HepG2 (cell line): ENCODE measurements around the gene KATNB1. TPM values are rescaled to one million over a fixed set of nuclear protein-coding genes. Genes with fewer than 3 reads are reported as not detected.

Experiments used
- GATA4 ChIP-seq: sonication (generic); IDR thresholded peaks from 2 replicates; pipeline ENCODE4 v1.6.1; 2016; ENCODE audit warnings: antibody characterized with exemption, low read depth, borderline replicate concordance
- GTF3A ChIP-seq: sonication (generic); formaldehyde crosslinking; conservative IDR thresholded peaks from 2 replicates; pipeline ENCODE4 v1.4.0; 2020; ENCODE audit warnings: mild to moderate bottlenecking, missing genetic modification reagents
- ISX ChIP-seq: sonication (generic); formaldehyde crosslinking; conservative IDR thresholded peaks from 2 replicates; pipeline ENCODE4 v1.5.0; 2020; ENCODE audit warnings: missing genetic modification reagents
- KLF15 ChIP-seq: sonication (generic); formaldehyde crosslinking; IDR thresholded peaks from 2 replicates; pipeline ENCODE4 v1.8.1; 2023; ENCODE audit warnings: borderline replicate concordance, mild to moderate bottlenecking, inconsistent platforms, missing genetic modification reagents, mixed read lengths
- KMT2A ChIP-seq: sonication (generic); formaldehyde crosslinking; IDR thresholded peaks from 2 replicates; pipeline ENCODE4 v1.4.0; 2020; ENCODE audit warnings: missing genetic modification reagents
- MAZ ChIP-seq, 2 experiments: sonication (generic) in 1 of 2; formaldehyde crosslinking in 1 of 2; IDR thresholded peaks; 2 replicates each; pipeline versions ENCODE4 v1.5.0 to v1.6.1; 2012 to 2020; ENCODE audit warnings: low read depth in 2 of 2, mild to moderate bottlenecking in 2 of 2, borderline replicate concordance in 1 of 2, improper control_type of control experiment in 1 of 2, low read length in 1 of 2, missing genetic modification reagents in 1 of 2, moderate library complexity in 1 of 2
- RNF219 ChIP-seq: sonication (generic); formaldehyde crosslinking; IDR thresholded peaks from 2 replicates; pipeline ENCODE4 v1.5.0; 2020; ENCODE audit warnings: mild to moderate bottlenecking, missing genetic modification reagents
- THRA ChIP-seq: sonication (generic); formaldehyde crosslinking; IDR thresholded peaks from 2 replicates; pipeline ENCODE4 v1.4.0; 2020; ENCODE audit warnings: missing genetic modification reagents, borderline replicate concordance
- ZBTB1 ChIP-seq: sonication (generic); formaldehyde crosslinking; IDR thresholded peaks from 2 replicates; pipeline ENCODE4 v1.4.0; 2020; ENCODE audit warnings: missing genetic modification reagents, borderline replicate concordance
- ZHX1 ChIP-seq: sonication (generic); formaldehyde crosslinking; IDR thresholded peaks from 2 replicates; pipeline ENCODE4 v1.8.1; 2022; ENCODE audit warnings: low read depth, mild to moderate bottlenecking, missing genetic modification reagents
- ZNF496 ChIP-seq: sonication (generic); formaldehyde crosslinking; IDR thresholded peaks from 2 replicates; pipeline ENCODE4 v1.8.1; 2023; ENCODE audit warnings: mild to moderate bottlenecking, moderate library complexity, missing genetic modification reagents; ENCODE audit not compliant: insufficient replicate concordance
- ZNF562 ChIP-seq: sonication (generic); formaldehyde crosslinking; IDR thresholded peaks from 2 replicates; pipeline ENCODE4 v1.8.0; 2022; ENCODE audit warnings: missing genetic modification reagents, borderline replicate concordance
- ZNF609 ChIP-seq: sonication (generic); formaldehyde crosslinking; IDR thresholded peaks from 2 replicates; pipeline ENCODE4 v1.4.0; 2020; ENCODE audit warnings: mild to moderate bottlenecking, missing genetic modification reagents, borderline replicate concordance
- ZNF619 ChIP-seq: sonication (generic); formaldehyde crosslinking; IDR thresholded peaks from 2 replicates; pipeline ENCODE4 v1.4.0; 2020; ENCODE audit warnings: mild to moderate bottlenecking, missing genetic modification reagents
- ZNF639 ChIP-seq: conservative IDR thresholded peaks from 2 replicates; pipeline ENCODE4 v1.6.1; 2018; ENCODE audit warnings: missing genetic modification reagents
- ZZZ3 ChIP-seq: sonication (generic); formaldehyde crosslinking; IDR thresholded peaks from 2 replicates; pipeline ENCODE4 v1.4.0; 2020; ENCODE audit warnings: missing genetic modification reagents, mild to moderate bottlenecking, borderline replicate concordance
- polyA plus RNA-seq, 8 experiments: library from polyadenylated mRNA; depleted of rRNA in 3 of 8; stranded (reverse) in 7 of 8; unstranded in 1 of 8; fragments of >200 nt; fragmentation: Illumina TruSeq in 4 of 8; extraction: Trizol in 4 of 8; gene quantifications; 2 replicates each; pipeline versions ENCODE4 v1.2.1 to v1.2.3, GENCODE V29; 2011 to 2016; ENCODE audit warnings: low read depth in 4 of 8, missing spikeins in 1 of 8, mixed read lengths in 1 of 8; ENCODE audit not compliant: insufficient read depth in 1 of 8
- total RNA-seq, 5 experiments: library from RNA; depleted of rRNA; stranded (reverse); fragments of >200 nt; fragmentation: Illumina TruSeq; extraction: Trizol; gene quantifications; 2 replicates each; pipeline ENCODE4 v1.2.3, GENCODE V29; 2016; ENCODE audit warnings: low read depth in 1 of 5

KATNB1 gene
- total and polyA plus RNA-seq, 2 of the 13 experiments (the other 11 are each of a cell fraction or from before 2014, with no cell fraction given): 31.5 to 43.5 TPM

- TF ChIP-seq ZBTB1 (CRISPR knock-in tag) (no peak), GTF3A (CRISPR knock-in tag) (no peak), KMT2A (CRISPR knock-in tag) (no peak), ZHX1 (0 out of 2 replicates have a peak, but pooled peaks have one; percentile 64), ZNF639 (CRISPR knock-in tag) (no peak), ISX (CRISPR knock-in tag) (no peak), ZNF609 (CRISPR knock-in tag) (no peak), GATA4 (no peak), THRA (CRISPR knock-in tag) (no peak), ZNF619 (CRISPR knock-in tag) (no peak), ZNF496 (no peak), RNF219 (CRISPR knock-in tag) (no peak), ZNF562 (CRISPR knock-in tag) (no peak), ZZZ3 (CRISPR knock-in tag) (no peak), MAZ (IDR thresholded peaks at IDR 0.05; ENCODE audit: borderline replicate concordance, low read depth, low read length) (no peak), MAZ (CRISPR knock-in tag; IDR thresholded peaks at IDR 0.05; ENCODE audit: low read depth) (no peak), KLF15 (CRISPR knock-in tag) (no peak)
Observed at GRCh38 chr16:57694231-57694724, 41.3 kb upstream of the KATNB1 start (continued).
